Trophoblast cell (in vitro differentiated cells and primary cell): ENCODE measurements around the gene THBS2.
A peak's percentile ranks its signal among the peaks of the same experiment; 100 is the strongest.
"Not testable (repeated sequence)": the region's sequence is repeated elsewhere in the genome, so short reads cannot be mapped to it uniquely, and the experiment has no call there.

Experiments
- DNase-seq, 2 donors: peaks; one replicate each; pipeline ENCODE4 v3.0.0-alpha.2; 2016
- H2AFZ ChIP-seq: 2 replicates; pipeline ENCODE4 v1.6.1; 2013; ENCODE audit warnings: low read length, moderate library complexity, mild to moderate bottlenecking; ENCODE audit not compliant: insufficient read depth, poor library complexity
- H2AK5ac ChIP-seq: 2 replicates; pipeline ENCODE4 v1.6.1; 2013; ENCODE audit warnings: mild to moderate bottlenecking, low read length
- H2BK120ac ChIP-seq: 2 replicates; pipeline ENCODE4 v1.6.1; 2013; ENCODE audit warnings: low read length, mild to moderate bottlenecking, moderate library complexity; ENCODE audit not compliant: insufficient read depth, poor library complexity
- H2BK12ac ChIP-seq: 2 replicates; pipeline ENCODE4 v1.6.1; 2013; ENCODE audit warnings: mild to moderate bottlenecking, low read length, moderate library complexity
- H2BK5ac ChIP-seq: 2 replicates; pipeline ENCODE4 v1.6.1; 2013; ENCODE audit warnings: low read length, low read depth, moderate library complexity, mild to moderate bottlenecking; ENCODE audit not compliant: poor library complexity
- H3K14ac ChIP-seq: 2 replicates; pipeline ENCODE4 v1.6.1; 2013; ENCODE audit warnings: mild to moderate bottlenecking, low read length
- H3K18ac ChIP-seq: 2 replicates; pipeline ENCODE4 v1.6.1; 2013; ENCODE audit warnings: mild to moderate bottlenecking, low read length
- H3K23ac ChIP-seq: 2 replicates; pipeline ENCODE4 v1.6.1; 2013; ENCODE audit warnings: low read length
- H3K27ac ChIP-seq: 2 replicates; pipeline ENCODE4 v1.5.1; 2013; ENCODE audit warnings: low read depth, mild to moderate bottlenecking, inconsistent platforms, low read length, moderate library complexity
- H3K27me3 ChIP-seq: 2 replicates; pipeline ENCODE4 v1.6.1; 2013; ENCODE audit warnings: inconsistent platforms, mild to moderate bottlenecking, low read length, moderate library complexity; ENCODE audit not compliant: insufficient read depth
- H3K36me3 ChIP-seq, 2 experiments: 1 replicate in 1 of 2; 2 replicates in 1 of 2; pipeline ENCODE4 v1.6.1; 2013; ENCODE audit warnings: low read length in 2 of 2, mild to moderate bottlenecking in 2 of 2, moderate library complexity in 1 of 2; ENCODE audit not compliant: insufficient read depth in 2 of 2, control insufficient read depth in 1 of 2
- H3K4ac ChIP-seq: 2 replicates; pipeline ENCODE4 v1.6.1; 2013; ENCODE audit warnings: low read depth, mild to moderate bottlenecking, low read length, moderate library complexity
- H3K4me1 ChIP-seq, 2 experiments: 1 replicate in 1 of 2; 2 replicates in 1 of 2; pipeline ENCODE4 v1.6.1; 2013; ENCODE audit warnings: low read length in 2 of 2, mild to moderate bottlenecking in 2 of 2, moderate library complexity in 1 of 2; ENCODE audit not compliant: insufficient read depth in 2 of 2, control insufficient read depth in 1 of 2
- H3K4me2 ChIP-seq: 2 replicates; pipeline ENCODE4 v1.6.1; 2013; ENCODE audit warnings: inconsistent platforms, mild to moderate bottlenecking, low read length, moderate library complexity
- H3K4me3 ChIP-seq: 2 replicates; pipeline ENCODE4 v1.5.1; 2013; ENCODE audit warnings: mild to moderate bottlenecking, low read depth, low read length, inconsistent platforms
- H3K79me1 ChIP-seq: one replicate; pipeline ENCODE4 v1.6.1; 2013; ENCODE audit warnings: low read length
- H3K79me2 ChIP-seq: 2 replicates; pipeline ENCODE4 v1.6.1; 2013; ENCODE audit warnings: low read length, mild to moderate bottlenecking; ENCODE audit not compliant: control insufficient read depth, insufficient read depth, poor library complexity
- H3K9ac ChIP-seq: 2 replicates; pipeline ENCODE4 v1.6.1; 2013; ENCODE audit warnings: mild to moderate bottlenecking, low read length
- H3K9me3 ChIP-seq: 2 replicates; pipeline ENCODE4 v1.6.1; 2013; ENCODE audit warnings: low read depth, mild to moderate bottlenecking, control low read depth, inconsistent platforms, low read length; ENCODE audit not compliant: insufficient read depth
- H4K12ac ChIP-seq: 2 replicates; pipeline ENCODE4 v1.6.1; 2013; ENCODE audit warnings: low read depth, mild to moderate bottlenecking, low read length, moderate library complexity
- H4K8ac ChIP-seq: 2 replicates; pipeline ENCODE4 v1.6.1; 2013; ENCODE audit warnings: low read depth, mild to moderate bottlenecking, low read length, moderate library complexity
- H4K91ac ChIP-seq: one replicate; pipeline ENCODE4 v1.6.1; 2013; ENCODE audit warnings: low read depth, mild to moderate bottlenecking, low read length, moderate library complexity
- WGBS: extraction: QIAGEN DNeasy Blood & Tissue Kit; methylation state at CpG from one replicate; pipeline ENCODE4 v1.1.7; 2013; ENCODE audit warnings: missing lambda C conversion rate; ENCODE audit not compliant: insufficient read length, insufficient coverage; ENCODE audit errors: extremely low coverage; 5-methylcytosine and 5-hydroxymethylcytosine counted together

THBS2 gene

DNA sequence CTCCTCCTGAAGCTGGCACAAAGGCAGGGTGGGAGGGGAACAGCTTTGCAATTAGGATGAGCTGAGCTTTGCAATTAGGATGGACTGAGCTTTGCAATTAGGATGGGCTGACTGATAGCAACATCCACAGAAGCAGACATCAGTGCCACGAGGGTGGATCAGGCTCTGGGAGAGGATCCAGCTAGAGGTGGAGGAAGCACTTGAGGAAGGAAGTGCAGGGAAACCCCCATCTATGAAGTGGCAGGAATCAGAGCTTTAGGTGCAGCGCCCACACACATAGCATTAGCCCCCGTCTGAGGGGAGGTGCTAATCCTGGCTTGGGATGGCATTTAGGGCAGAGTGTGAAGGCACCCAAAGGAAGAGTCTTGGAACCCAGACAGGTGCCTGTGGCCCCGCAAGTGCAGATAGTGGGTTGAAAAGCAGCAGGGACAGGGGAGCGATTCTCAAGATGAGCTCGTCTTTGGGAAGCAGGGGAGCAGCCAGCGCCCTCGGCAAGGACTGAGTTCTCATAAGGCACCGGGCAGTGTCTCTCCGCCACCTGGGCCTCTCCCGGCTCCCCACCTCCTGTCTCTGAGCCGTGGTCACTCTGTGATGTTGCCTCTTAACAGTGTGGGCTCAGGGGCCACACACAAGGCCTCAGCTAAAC is 12.0 kb upstream of the THBS2 start:
- Histone ChIP-seq H2AK5ac (no peak overlapping the region), H3K9ac (no peak overlapping the region), H3K4me1 (peaks cover 2 to 4% of the 10 kb centered on the region in 2 experiments), H3K27ac (no peak overlapping the region), H3K27me3 (no peaks in the 10 kb centered on the region), H3K14ac (no peak overlapping the region), H2BK5ac (no peak overlapping the region), H4K12ac (no peak overlapping the region), H3K9me3 (peaks cover 3% of the 10 kb centered on the region), H2BK120ac (no peak overlapping the region), H3K79me2 (no peaks in the 10 kb centered on the region), H3K36me3 (no peaks in the 10 kb centered on the region), H3K4me3 (no peak overlapping the region), H3K18ac (no peak overlapping the region), H3K23ac (no peak overlapping the region), H4K91ac (no peak overlapping the region), H4K8ac (no peak overlapping the region), H3K4ac (no peak overlapping the region), H2BK12ac (no peak overlapping the region), H3K4me2 (no peak overlapping the region), H3K79me1 (no peaks in the 10 kb centered on the region), H2AFZ (no peak overlapping the region)
- no CpG with 5 or more reads among the region's 12 CpGs for WGBS
- DNase-seq = no peak

GRCh38 chr6:169263836-169264608 is 10.4 kb upstream of the THBS2 start:
- Histone ChIP-seq H2AFZ (no peak overlapping the region), H3K4me2 (no peak overlapping the region), H3K18ac (no peak overlapping the region), H3K27ac (no peak overlapping the region), H3K4me1 (peaks cover 2 to 4% of the 10 kb centered on the region in 2 experiments), H3K14ac (no peak overlapping the region), H3K79me2 (no peaks in the 10 kb centered on the region), H3K79me1 (no peaks in the 10 kb centered on the region), H3K9ac (no peak overlapping the region), H4K91ac (no peak overlapping the region), H3K9me3 (peaks cover 3% of the 10 kb centered on the region), H2BK12ac (no peak overlapping the region), H2BK5ac (no peak overlapping the region), H2BK120ac (no peak overlapping the region), H3K4ac (no peak overlapping the region), H3K4me3 (no peak overlapping the region), H4K8ac (no peak overlapping the region), H2AK5ac (no peak overlapping the region), H3K23ac (no peak overlapping the region), H3K27me3 (no peaks in the 10 kb centered on the region), H4K12ac (no peak overlapping the region), H3K36me3 (no peaks in the 10 kb centered on the region)
- peak in 1 of 2 donors; percentile 14 for DNase-seq
- WGBS = no CpG with 5 or more reads among the region's 21 CpGs

DNA sequence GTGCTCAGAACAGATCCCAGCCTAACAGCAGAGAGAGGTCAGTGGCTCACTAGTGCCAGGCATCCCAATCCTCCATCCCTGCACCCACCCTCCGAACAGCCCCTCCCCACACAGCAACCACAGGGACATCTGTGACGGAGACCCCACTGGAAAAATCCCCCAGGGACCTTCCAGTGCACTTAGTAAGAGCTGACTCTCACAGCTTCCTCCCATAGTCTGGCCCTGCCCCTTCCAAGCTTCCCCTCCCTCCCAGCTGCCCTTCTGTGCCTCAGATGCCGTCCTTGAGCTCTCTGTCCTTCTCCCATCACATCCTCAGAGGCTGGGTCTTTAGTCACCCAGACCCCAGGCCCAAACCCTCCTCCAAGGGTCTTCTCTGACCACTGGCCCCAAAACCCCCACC is 9.7 kb upstream of the THBS2 start:
- Histone ChIP-seq H3K9me3 (peaks cover 3% of the 10 kb centered on the region), H3K27me3 (no peaks in the 10 kb centered on the region), H3K4me2 (no peak overlapping the region), H2BK5ac (no peak overlapping the region), H3K18ac (no peak overlapping the region), H2BK120ac (no peak overlapping the region), H3K4me3 (no peak overlapping the region), H3K4ac (no peak overlapping the region), H4K8ac (no peak overlapping the region), H4K91ac (no peak overlapping the region), H4K12ac (no peak overlapping the region), H3K79me1 (no peaks in the 10 kb centered on the region), H3K27ac (no peak overlapping the region), H3K23ac (no peak overlapping the region), H2AFZ (no peak overlapping the region), H3K14ac (no peak overlapping the region), H3K4me1 (peaks cover 2 to 4% of the 10 kb centered on the region in 2 experiments), H3K9ac (no peak overlapping the region), H3K79me2 (no peaks in the 10 kb centered on the region), H3K36me3 (no peaks in the 10 kb centered on the region), H2AK5ac (no peak overlapping the region), H2BK12ac (no peak overlapping the region)
- no peak for DNase-seq
- no CpG with 5 or more reads among the region's 3 CpGs for WGBS

DNA sequence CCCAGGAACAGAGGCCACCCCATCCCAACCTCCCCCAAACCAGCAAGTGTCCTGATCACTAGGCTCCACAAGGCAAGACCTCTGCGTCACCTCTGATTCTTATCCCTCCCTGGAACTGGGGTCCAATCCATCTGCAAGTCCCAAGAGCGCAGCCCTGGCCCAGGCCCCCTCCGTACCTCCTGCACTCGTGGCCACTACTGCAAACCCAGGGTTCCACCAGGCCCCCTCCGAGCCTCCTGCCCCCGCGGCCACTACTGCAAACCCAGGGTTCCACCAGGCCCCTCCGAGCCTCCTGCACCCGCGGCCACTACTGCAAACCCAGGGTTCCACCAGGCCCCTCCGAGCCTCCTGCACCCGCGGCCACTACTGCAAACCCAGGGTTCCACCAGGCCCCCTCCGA is 9.0 kb upstream of the THBS2 start:
- H3K27ac ChIP-seq, H2BK5ac ChIP-seq, H3K79me2 ChIP-seq, H4K12ac ChIP-seq, H4K8ac ChIP-seq, H3K9me3 ChIP-seq, H3K27me3 ChIP-seq, H3K9ac ChIP-seq, H2BK12ac ChIP-seq, H2AFZ ChIP-seq, DNase-seq, H3K36me3 ChIP-seq, H3K14ac ChIP-seq, H3K4me3 ChIP-seq, H3K4me1 ChIP-seq, H3K4me2 ChIP-seq, H4K91ac ChIP-seq, H2AK5ac ChIP-seq, H3K23ac ChIP-seq, H2BK120ac ChIP-seq, H3K79me1 ChIP-seq, H3K4ac ChIP-seq, H3K18ac ChIP-seq: not testable (repeated sequence)
- WGBS = no CpG with 5 or more reads among the region's 14 CpGs
